ENCODE measurements around the gene DNASE1L2.

DNASE1L2 gene

GRCh38 chr16:2271848-2272461 lies 35.7 kb downstream of the DNASE1L2 start:
- no peak for DNase-seq

GRCh38 chr16:2273484-2273883 lies 37.2 kb downstream of the DNASE1L2 start:
- DNase-seq, result no peak

DNA sequence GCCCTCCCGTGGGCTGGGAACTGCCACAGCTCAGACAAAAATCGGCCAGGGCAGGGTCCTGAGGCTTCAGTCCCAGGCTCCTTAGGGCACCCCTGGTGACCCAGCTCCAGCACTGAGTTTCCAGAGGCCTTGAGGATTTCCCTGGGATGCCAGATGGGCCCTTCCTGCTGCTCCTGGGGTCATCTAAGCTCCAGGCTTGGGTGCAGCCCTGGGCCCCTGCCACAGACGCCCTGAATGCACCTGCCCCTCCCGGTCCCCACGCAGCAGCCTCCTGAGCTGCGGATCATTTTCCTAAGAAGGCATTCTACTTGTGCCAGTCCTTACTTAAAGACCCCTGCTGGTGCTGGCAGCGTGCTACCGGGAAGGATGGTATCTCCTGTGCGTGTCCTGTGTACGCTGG lies 37.7 kb downstream of the DNASE1L2 start:
- DNase-seq, result no peak

- DNase-seq, result no peak
Observed at GRCh38 chr16:2275476-2276367, 39.5 kb downstream of the DNASE1L2 start.

- no peak for DNase-seq
Observed at GRCh38 chr16:2276368-2277195, 40.3 kb downstream of the DNASE1L2 start.

DNA sequence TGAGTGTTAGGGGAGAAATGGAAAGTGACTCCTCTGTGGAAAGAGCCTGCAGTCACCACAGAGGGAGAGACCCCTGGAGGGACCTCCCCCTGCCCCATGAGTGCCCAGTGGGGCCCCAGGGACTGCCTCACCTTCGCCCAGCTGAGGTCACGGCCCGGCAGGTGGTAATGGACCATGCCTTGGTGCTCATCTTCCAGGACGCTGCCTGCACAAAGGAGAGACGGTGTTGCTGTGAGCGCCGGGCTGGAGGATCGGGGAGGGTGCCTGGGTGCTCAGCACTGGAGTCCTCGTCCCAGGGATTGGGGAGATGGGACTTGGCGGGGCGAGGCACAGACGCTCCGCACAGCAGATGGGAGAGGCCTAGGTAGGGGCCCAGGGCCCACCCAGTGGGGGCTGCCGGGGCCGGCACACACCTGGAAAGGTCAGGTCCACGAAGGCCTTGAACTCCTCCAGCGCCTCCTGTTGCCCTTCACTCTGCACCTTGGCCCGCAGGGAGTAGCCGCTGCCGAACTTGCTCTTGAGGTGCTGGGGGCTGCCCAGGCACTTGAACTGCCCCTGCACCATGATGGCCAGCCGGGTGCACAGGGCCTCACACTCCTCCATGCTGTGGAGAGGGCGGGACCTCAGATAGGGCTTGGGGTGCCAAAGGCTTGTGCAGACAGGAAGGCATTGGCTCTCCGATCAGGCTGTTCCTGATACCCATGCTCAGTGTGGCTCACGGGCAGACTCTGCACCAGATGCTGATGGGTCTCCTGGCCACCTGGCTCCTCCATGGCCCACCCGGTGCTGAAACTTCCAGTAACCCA lies 41.4 kb downstream of the DNASE1L2 start:
- no peak for DNase-seq

- no peak for DNase-seq
Observed at GRCh38 chr16:2278272-2278608, 42.0 kb downstream of the DNASE1L2 start.

DNA sequence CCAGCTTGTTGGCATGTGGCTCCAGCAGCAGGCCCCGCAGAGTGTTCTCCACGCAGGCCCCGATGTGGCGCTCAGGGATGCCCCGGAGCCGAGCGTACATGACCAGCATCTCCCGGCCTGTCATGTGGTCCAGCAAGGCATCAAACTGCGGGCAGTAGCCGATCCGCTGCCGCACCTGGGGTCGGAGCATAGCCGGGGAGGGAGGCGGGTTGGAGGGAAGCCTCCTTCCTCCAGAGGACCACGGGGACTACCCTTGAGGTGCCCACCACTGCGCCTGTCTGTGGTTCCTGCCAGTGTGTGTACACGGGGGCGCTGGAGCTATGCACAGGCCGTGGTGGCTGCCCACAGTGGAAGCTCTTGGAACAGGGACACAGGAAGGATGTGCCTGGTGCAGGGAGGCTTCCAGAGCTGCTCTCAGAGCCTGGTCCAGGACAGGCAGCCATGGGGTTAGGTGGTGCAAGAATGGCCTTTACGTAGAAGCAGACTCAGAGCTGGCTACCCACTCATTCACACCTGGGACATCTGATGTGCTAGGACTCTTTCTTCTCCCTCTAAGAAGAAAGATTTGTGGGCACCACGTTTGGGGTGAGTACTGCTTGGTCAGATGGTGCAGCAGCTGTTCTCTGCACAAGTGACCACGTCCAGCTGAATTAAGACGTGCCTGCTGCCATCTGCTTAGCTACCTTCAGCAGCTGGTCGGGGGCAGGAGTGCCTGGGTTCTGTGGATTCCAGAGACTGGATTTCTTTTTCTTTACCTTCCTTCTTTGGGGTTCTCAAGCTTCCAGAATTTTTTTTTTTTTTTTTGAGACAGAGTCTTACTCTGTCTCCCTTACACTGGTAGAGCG lies 42.9 kb downstream of the DNASE1L2 start:
- DNase-seq, result no peak

GRCh38 chr16:2280461-2280860 lies 44.2 kb downstream of the DNASE1L2 start:
- no peak for DNase-seq

DNA sequence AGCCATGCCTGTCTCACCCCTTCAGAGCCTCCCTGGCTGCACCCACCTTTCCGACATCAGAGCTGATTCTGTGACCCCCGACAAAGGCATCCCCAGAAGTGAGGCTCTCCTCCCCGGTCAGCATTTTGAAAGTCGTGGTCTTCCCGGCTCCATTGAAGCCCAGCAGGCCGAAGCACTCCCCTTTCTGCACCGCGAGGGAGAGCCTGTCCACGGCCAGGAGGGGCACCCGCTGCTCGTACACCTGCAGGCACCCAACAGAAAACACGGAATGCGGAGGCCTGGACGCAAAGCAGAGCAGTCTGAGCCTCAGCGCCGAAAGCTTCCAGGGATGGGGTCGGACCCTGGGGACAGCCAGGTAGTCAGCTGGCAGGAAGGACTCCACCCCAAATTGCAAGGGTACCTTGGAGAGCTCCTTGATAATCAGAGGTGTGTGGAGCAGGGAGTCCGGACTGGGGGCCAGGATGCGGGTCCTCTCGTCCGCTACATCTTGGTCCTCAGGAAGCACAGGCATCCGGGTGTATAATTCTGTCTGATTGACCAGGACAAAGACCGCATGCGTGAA lies 44.8 kb downstream of the DNASE1L2 start:
- no peak for DNase-seq

DNA sequence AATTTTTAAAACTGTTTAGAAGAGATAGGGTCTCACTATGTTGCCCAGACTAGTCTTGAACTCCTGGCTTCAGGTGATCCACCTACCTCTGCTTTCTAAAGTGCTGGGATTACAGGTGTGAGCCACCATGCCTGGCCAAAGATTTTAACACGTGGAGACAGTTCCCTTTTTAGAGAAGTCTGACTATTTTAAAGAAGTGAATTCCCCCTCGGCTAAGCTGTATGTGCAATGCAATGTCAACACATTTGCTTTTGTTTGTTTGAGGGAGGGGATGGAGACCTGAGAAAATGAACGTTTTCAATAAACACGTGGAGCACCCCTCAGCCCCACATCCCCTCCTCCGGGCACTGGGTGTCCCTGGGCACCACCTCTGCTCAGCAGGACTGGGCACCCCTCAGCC lies 46.0 kb downstream of the DNASE1L2 start:
- DNase-seq, result no peak

- no peak for DNase-seq
Observed at GRCh38 chr16:2282866-2283555, 46.8 kb downstream of the DNASE1L2 start.

DNA sequence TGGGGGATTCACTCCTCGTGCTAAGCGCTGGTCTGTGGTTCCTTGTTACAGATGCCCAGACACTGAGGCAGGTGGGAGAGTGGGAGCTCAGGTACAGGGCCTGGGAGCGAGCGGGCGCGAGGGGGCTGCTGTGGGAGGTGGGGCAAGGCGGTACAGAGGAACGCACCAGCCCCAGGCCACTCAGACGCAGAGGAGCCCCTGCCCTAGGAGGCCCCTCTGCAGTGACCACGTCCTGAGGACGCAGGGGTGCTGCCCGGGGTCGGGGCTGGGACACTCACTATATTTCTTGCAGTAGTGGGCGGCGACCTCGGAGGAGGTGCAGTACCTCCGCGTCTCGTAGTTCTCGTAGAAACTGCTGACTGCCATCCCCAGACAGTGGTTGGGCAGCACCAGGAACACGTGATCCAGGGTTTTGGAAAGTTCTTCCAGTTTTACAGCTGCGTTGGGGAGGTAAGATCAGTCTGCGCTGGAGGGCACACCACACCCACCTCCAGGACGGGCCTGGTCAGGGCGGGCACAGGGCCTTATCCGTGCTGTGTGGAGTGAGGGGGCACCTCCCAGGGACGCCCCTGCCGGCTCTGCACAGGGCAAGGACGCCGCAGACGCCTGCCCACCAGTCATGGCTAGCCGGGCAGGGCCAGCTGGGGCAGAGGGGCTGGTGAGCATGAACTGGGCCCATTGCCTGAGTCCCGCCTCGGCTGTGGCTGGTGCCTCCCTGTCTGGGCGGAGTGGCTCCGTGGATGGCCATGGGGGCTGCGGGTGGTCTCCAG lies 47.9 kb downstream of the DNASE1L2 start:
- no peak for DNase-seq

GRCh38 chr16:2284797-2285576 lies 48.7 kb downstream of the DNASE1L2 start:
- no peak for DNase-seq

DNA sequence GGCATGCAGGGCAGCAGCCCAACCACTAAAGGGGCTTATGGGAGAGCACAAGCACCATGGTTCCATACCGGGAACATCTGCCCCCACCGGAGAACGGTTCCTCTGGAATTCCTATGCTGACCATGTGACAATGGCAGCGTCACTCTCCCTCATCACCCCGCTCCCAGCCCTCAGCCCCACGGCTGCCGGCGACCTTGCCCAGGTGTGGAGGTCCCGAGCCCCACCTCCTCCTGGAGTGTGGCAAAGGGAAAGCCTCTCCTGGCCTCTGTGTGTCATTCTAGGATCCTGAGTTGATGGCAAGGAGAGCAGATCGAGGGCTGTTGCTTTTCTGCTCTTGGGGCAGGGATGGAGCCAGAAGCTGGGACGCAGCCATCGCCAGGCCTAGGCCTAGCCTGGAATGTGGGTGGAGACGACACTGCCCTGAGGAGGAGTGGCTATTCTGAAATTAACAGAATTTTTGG lies 49.5 kb downstream of the DNASE1L2 start:
- no peak for DNase-seq

DNA sequence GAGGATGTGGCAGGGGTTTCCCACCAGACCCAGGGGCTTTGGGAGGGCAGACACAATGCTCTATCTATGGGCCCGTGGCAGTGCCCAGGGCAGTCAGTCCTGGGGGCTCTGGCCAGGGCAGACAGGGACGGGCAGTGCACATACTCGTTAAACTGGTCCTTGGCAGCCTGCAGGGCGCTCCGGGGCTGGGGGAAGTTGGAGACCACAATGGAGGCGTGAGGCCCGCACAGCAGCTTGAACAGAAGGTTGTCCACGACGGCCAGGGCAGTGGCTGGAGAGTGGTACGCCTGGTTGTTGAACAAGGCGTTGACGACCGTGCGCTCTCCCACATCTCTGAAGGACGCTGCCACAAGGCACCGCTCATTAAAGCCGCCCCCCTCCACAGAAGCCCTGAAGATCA lies 50.3 kb downstream of the DNASE1L2 start:
- DNase-seq, result no peak

DNA sequence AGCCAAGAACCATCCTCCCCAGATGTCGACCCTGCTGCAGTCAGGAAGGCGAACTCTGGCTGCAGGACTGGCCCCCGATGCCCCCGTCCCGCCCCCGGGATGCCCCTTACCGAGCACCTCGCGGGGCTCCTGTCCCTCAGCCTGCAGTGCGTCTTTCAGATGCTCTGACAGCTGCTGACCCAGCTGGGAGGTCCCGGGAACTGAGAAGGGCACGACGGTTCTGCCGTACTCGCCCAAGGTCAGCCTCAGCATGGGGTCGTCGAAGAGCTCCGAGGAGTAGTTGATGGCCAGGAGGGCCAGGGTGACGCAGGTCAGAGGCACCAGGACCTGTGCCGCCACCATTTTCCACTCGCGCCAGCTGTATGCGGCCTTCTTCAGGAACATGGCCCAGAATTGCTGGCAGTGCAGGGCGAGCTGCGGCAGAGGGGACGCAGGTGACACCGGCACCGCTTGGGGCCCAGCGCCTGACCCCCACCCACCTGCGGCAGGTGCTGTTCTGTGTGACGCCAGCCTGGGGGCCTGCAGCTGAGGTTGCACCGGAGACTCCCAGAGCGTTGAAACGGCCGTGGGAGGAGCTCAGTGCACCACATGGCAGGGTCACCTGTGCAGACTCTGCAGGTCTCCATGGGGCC lies 51.8 kb downstream of the DNASE1L2 start:
- DNase-seq, result no peak
